A549 (cell line): ENCODE data around the gene CRACDL.

ENCODE experiments used
- CTCF ChIP-seq: fragments of >200 bp; sonication (Bioruptor Twin); formaldehyde crosslinking; IDR thresholded peaks from 3 replicates; pipeline ENCODE4 v1.5.1; 2016
- GATA3 ChIP-seq: IDR thresholded peaks from 2 replicates; pipeline ENCODE4 v1.6.1; 2012; ENCODE audit warnings: borderline replicate concordance
- HDAC2 ChIP-seq: fragments of 200-600 bp; sonication (generic); IDR thresholded peaks from 2 replicates; pipeline ENCODE4 v1.6.1; 2016
- NR3C1 ChIP-seq: fragments of >200 bp; sonication (Bioruptor Twin); formaldehyde crosslinking; IDR thresholded peaks from 3 replicates; pipeline ENCODE4 v1.6.1; 2017

GRCh38 chr2:98932778-98933343 lies 3.2 kb downstream of the CRACDL start:
- TF ChIP-seq HDAC2 (no peak), CTCF (no peak), GATA3 (no peak), NR3C1 (no peak)
